Activated CD4-positive, alpha-beta memory T cell treated with anti-CD3 and anti-CD28 coated beads, Interleukin-2, amount 10 ng/mL, durations not matched to agents 7 days and 5 days (primary cell): ENCODE measurements around the gene TMEM30A. TPM values are rescaled to one million over a fixed set of nuclear protein-coding genes. Genes with fewer than 3 reads are reported as not detected.
A peak's percentile ranks its signal among the peaks of the same experiment; 100 is the strongest.

ENCODE experiments used
- CTCF ChIA-PET: fragments of 350-600 bp; sonication (Branson Sonifier 250); formaldehyde crosslinking; loops from one replicate; lab custom pipeline; 2021; ENCODE audit warnings: antibody characterized with exemption, inconsistent platforms; lab: Charles Lee
- POLR2A ChIA-PET: fragments of 350-600 bp; sonication (Branson Sonifier 250); formaldehyde crosslinking; loops from one replicate; lab custom pipeline; 2021; ENCODE audit warnings: antibody characterized with exemption; lab: Charles Lee
- DNase-seq: peaks from one replicate; pipeline ENCODE4 v3.0.0-alpha.2; 2020
- H3K27ac Mint-ChIP-seq: one replicate; pipeline ENCODE4 v1.8.0; 2021; ENCODE audit warnings: mild to moderate bottlenecking, mixed read lengths
- H3K27me3 Mint-ChIP-seq: one replicate; pipeline ENCODE4 v1.8.0; 2021; ENCODE audit warnings: mixed read lengths
- H3K36me3 Mint-ChIP-seq: one replicate; pipeline ENCODE4 v1.8.0; 2021; ENCODE audit warnings: low read depth, mixed read lengths
- H3K4me1 Mint-ChIP-seq: one replicate; pipeline ENCODE4 v1.8.0; 2021; ENCODE audit warnings: mixed read lengths
- H3K4me3 Mint-ChIP-seq: one replicate; pipeline ENCODE4 v1.8.0; 2021; ENCODE audit warnings: mild to moderate bottlenecking, mixed read lengths
- H3K9me3 Mint-ChIP-seq: one replicate; pipeline ENCODE4 v1.8.0; 2021; ENCODE audit warnings: mixed read lengths
- total RNA-seq, 2 experiments: library from RNA; stranded (reverse); gene quantifications; one replicate each; pipeline ENCODE4 v1.2.3, GENCODE V29; 2021

TMEM30A gene
- total RNA-seq, 2 experiments from 2014 or later, result 60.1 to 60.4 TPM

DNA sequence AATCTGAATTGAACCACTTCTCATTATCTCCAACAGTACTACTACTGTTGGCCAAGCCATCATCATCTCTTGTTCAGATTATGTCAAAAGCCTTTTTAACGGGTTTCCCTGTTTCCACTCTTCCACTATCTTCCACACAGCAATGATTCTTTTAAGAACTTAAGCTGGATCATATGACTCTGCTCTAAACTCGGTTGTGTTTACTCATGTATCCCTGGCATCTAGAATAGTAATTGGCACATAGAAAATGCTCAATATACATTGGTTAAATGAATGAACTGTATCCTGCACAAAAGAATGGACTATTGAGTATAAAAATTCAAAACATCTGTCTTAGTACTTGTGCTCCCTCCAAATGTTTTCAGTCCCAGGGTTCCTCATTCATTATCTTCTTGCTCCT, 38.2 kb downstream of the TMEM30A start:
- Mint-ChIP-seq H3K36me3 (peaks cover 7% of the 10 kb centered on the region), H3K4me3 (no peak overlapping the region)
- POLR2A ChIA-PET, result no interaction called here

GRCh38 chr6:75244063-75244584, 40.5 kb downstream of the TMEM30A start:
- H3K27ac Mint-ChIP-seq, result peak overlapping the region; percentile 94
- no peak for DNase-seq
- ChIA-PET CTCF (interaction anchor here (1.1 to 1.8 kb wide), 5 partner anchors 11 to 40 kb away, joined by 4 to 10 read pairs (median 5); partner anchors contain the start of gene TMEM30A), POLR2A (interaction anchor here (0.8 to 3.6 kb wide), 20 partner anchors 9 to 1590 kb away, joined by 3 to 72 read pairs (median 4); partner anchors contain the start of genes SENP6, SLC17A5 and TMEM30A)
- H3K9me3 Mint-ChIP-seq, result no peaks in the 10 kb centered on the region
- peaks cover 15% of the 10 kb centered on the region for H3K27me3 Mint-ChIP-seq
- peaks cover 24% of the 10 kb centered on the region for H3K36me3 Mint-ChIP-seq
- H3K4me1 Mint-ChIP-seq, result peaks cover 34% of the 10 kb centered on the region
- H3K4me3 Mint-ChIP-seq, result peak overlapping the region; percentile 91

More for the DNA sequence above, 38.2 kb downstream of the TMEM30A start:
- Mint-ChIP-seq H3K4me1 (peaks cover 23% of the 10 kb centered on the region), H3K27me3 (peaks cover 15% of the 10 kb centered on the region), H3K9me3 (no peaks in the 10 kb centered on the region), H3K27ac (no peak overlapping the region)
- no peak for DNase-seq
- CTCF ChIA-PET, result no interaction called here

DNA sequence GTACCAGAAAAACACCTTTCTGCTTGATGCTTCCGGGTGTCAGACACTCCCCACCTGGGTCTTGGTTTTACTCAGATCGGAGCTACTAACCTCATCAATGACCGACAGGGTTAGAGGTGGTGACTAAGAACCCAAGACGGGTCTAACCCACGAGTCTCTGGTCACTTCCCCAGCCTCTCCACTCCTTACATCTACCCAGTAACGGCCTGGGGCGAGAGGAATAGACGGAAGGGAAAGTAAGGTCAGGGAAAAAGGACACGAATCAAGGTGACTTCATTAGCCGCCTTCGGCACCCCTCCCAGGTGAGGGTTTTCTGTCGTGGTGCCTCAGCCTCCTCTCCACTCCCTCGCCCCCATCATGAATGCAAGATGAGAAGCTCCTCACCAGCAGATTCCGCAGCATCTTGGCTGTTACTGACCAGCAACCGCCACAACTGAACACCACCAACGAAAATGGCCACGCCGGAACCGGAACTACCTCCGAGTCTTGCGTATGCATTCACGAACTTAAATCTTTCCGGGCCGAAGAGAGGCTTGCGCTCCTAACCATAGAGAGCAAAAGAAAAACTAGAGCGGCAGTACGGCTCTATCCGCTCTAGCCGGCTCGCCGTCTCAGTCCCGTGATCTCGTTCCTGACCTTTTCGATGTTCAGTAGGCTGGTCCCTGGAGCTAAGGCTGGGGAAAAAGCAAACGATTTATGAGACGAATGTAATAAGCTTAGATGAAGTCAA, 41.1 kb downstream of the TMEM30A start, which contains the start of gene COX7A2:
COX7A2 (minus strand) TSS at position 469 of the 730 bp plus-strand sequence; CDS start at position 402, 67 bp downstream.
- H3K4me3 Mint-ChIP-seq, result peak within 1 kb of the TSS; percentile 91
- H3K9me3 Mint-ChIP-seq, result no peaks in the 10 kb centered on the region
- H3K27ac Mint-ChIP-seq, result peak within 1 kb of the TSS; percentile 94
- POLR2A ChIA-PET, result interaction anchor here (0.5 to 3.6 kb wide), 26 partner anchors 9 to 1589 kb away, joined by 3 to 72 read pairs (median 4); partner anchors contain the start of genes SENP6, SLC17A5 and TMEM30A
- DNase-seq, result peak; percentile 90
- peaks cover 29% of the 10 kb centered on the region for H3K36me3 Mint-ChIP-seq
- CTCF ChIA-PET, result interaction anchor here (1.0 to 1.8 kb wide), 6 partner anchors 10 to 41 kb away, joined by 3 to 10 read pairs (median 5); partner anchors contain the start of gene TMEM30A
- peaks cover 15% of the 10 kb centered on the region for H3K27me3 Mint-ChIP-seq
- peaks cover 35% of the 10 kb centered on the region for H3K4me1 Mint-ChIP-seq

GRCh38 chr6:75236630-75237029, 48.0 kb downstream of the TMEM30A start:
- no peak overlapping the region for H3K27ac Mint-ChIP-seq

DNA sequence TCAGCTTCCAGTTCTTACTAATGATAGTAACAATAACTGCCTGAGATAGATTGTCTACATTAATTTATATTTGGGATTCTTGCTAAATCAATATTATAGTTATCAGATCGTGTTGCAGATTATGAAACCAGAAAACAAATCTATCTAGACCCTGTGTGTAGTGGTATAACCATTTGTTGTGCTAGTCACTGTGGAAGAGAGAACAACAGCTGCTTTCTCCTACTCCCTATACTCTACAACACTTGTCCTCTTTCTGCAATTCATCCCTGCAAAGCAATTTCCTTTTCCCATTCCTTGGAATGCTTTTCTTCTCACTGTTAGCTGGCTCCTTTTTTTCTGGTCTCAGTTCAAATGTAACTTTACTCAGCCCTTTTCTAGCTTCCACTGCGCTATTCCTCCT, 49.3 kb downstream of the TMEM30A start:
- ChIA-PET POLR2A (interaction anchor here (1.5 kb wide), 1 partner anchor 8 kb away, joined by 14 read pairs; the partner anchor contains the start of gene COX7A2), CTCF (no interaction called here)
- Mint-ChIP-seq H3K36me3 (peaks cover 31% of the 10 kb centered on the region), H3K27me3 (no peaks in the 10 kb centered on the region), H3K9me3 (no peaks in the 10 kb centered on the region), H3K4me3 (no peak overlapping the region), H3K4me1 (peaks cover 6% of the 10 kb centered on the region), H3K27ac (no peak overlapping the region)
- no peak for DNase-seq

More at GRCh38 chr6:75236630-75237029, 48.0 kb downstream of the TMEM30A start:
- Mint-ChIP-seq H3K36me3 (peaks cover 39% of the 10 kb centered on the region), H3K9me3 (no peaks in the 10 kb centered on the region), H3K27me3 (no peaks in the 10 kb centered on the region), H3K4me3 (no peak overlapping the region), H3K4me1 (peaks cover 15% of the 10 kb centered on the region)
- ChIA-PET CTCF (interaction anchor here (0.6 kb wide), 1 partner anchor 25 kb away, joined by 3 read pairs; no protein-coding TSS in a partner anchor), POLR2A (no interaction called here)
- DNase-seq, result no peak

DNA sequence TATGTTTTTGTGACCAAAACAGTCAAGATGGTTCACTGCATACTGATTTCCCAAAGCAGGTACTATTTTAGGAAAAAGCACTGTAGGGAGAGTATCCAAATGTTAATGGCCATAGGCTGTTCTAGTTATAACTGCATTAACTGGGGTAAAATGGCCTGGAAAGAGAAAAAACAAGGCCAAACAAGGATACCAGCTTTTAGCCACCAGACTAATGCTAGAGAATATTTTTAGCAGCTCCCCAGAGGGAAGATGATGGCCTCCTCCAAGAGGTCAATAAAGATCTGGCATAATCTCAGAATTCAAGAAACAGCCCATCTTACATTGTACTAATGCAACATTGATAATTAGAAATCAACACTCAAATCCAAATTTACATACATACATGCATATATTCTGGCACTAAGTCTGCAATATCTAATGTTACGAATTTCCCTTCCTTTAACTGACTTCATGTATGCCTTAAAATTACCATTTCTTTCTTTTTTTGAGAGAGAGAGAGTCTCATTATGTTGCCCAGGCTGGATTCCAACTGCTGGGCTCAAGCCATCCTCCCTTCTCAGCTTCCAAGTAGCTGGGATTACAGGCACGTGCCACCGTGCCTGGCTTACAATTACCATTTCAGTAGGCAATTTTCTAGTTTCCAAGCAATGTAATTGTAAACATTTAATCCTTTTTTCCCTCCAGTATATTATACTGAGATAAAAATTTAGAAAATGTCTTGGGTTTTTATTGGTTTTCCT, 50.3 kb downstream of the TMEM30A start:
- ChIA-PET CTCF (interaction anchor here (2.0 kb wide), 1 partner anchor 23 kb away, joined by 4 read pairs; no protein-coding TSS in a partner anchor), POLR2A (interaction anchor here (1.1 to 1.5 kb wide), 2 partner anchors 9 to 49 kb away, joined by 3 to 14 read pairs; partner anchors contain the start of gene COX7A2)
- no peaks in the 10 kb centered on the region for H3K27me3 Mint-ChIP-seq
- H3K36me3 Mint-ChIP-seq, result peaks cover 22% of the 10 kb centered on the region
- H3K4me3 Mint-ChIP-seq, result no peak overlapping the region
- no peaks in the 10 kb centered on the region for H3K9me3 Mint-ChIP-seq
- H3K4me1 Mint-ChIP-seq, result peaks cover 4% of the 10 kb centered on the region
- H3K27ac Mint-ChIP-seq, result no peak overlapping the region
- no peak for DNase-seq

GRCh38 chr6:75233092-75233615, 51.4 kb downstream of the TMEM30A start:
- no peak for DNase-seq
- Mint-ChIP-seq H3K36me3 (peaks cover 14% of the 10 kb centered on the region), H3K4me3 (no peak overlapping the region), H3K27me3 (no peaks in the 10 kb centered on the region), H3K9me3 (no peaks in the 10 kb centered on the region), H3K4me1 (peaks cover 1% of the 10 kb centered on the region), H3K27ac (no peak overlapping the region)
- ChIA-PET POLR2A (interaction anchor here (2.2 kb wide), 1 partner anchor 11 kb away, joined by 6 read pairs; the partner anchor contains the start of gene COX7A2), CTCF (interaction anchor here (0.8 to 2.0 kb wide), 2 partner anchors 11 to 22 kb away, joined by 4 to 5 read pairs; partner anchors contain the start of gene COX7A2)

DNA sequence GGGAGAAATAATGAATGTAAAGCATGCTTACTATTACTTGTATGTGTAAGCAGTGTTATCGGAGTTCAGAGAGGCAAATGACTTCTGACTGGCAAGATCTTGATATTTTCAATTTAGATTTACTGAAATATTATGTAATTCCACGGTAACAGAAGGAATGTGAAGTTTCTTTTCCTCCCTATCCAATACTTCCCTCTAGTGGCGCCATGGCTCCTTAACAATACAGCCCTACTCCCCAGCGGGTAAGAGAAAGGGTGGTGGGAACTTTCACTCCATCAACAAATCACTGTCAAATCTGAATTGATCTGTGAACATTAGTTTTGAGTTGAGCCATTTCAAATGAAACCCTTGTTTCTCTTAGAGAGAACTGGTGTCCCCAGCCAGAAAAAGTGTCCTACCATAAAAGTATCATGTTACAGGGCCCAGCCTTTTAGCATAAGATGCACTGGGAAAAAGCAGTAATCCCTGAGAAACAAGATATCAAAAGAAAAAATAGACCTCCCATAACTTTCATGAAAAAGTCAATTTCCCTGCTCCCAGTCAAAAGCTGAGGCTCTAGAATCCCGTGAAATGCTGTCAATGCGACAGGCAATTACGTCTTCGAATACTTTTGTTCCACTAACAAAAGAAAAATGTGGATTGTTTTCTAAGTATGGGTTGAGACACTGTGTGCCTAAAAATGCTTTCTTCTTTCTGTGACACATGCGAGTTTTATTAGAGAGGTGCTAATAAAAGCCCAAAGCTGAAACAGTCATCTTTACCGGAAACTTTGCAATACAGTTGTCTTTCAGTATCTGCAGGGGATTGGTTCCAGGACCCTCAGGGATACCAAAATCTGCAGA, 53.9 kb downstream of the TMEM30A start:
- Mint-ChIP-seq H3K27ac (no peak overlapping the region), H3K9me3 (no peaks in the 10 kb centered on the region), H3K27me3 (no peaks in the 10 kb centered on the region), H3K36me3 (no peaks in the 10 kb centered on the region), H3K4me3 (no peak overlapping the region), H3K4me1 (no peaks in the 10 kb centered on the region)
- DNase-seq, result no peak
- POLR2A ChIA-PET, result interaction anchor here (2.2 kb wide), 1 partner anchor 13 kb away, joined by 6 read pairs; the partner anchor contains the start of gene COX7A2
- CTCF ChIA-PET, result no interaction called here

DNA sequence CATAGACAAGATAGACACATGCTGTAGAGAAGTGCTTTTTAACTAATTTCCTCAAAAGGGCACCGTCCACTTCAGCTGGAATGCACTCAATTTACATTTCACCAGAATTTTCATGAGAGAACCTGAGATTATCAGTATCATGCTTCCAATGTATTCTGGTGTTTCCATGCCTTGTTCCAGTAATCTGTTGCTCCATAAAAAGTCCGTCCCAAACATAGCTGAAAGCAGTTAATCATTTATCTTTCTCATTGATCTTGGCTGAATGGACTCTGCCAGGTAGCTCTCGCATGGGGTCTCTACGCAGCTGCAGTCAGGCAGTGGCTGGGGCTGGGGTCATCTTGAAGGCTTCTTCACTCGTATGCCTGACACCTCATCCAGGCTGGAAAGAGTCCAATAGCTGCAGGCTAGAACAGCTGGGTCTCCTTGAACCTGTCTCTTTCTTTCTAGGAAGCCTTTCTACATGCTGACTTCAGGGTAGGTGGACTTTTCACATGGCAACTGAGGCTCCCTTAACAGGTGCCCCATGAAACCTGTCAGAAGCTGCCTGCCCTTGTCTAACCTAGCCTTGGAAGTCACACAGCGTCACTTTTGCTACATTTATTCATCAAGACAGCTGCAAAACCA, 60.2 kb downstream of the TMEM30A start:
- Mint-ChIP-seq H3K4me3 (no peak overlapping the region), H3K27me3 (peaks cover 9% of the 10 kb centered on the region), H3K9me3 (no peaks in the 10 kb centered on the region), H3K36me3 (no peaks in the 10 kb centered on the region), H3K4me1 (no peaks in the 10 kb centered on the region), H3K27ac (no peak overlapping the region)
- ChIA-PET POLR2A (no interaction called here), CTCF (interaction anchor here (4.8 kb wide), 1 partner anchor 14 kb away, joined by 37 read pairs; no protein-coding TSS in a partner anchor)
- DNase-seq, result no peak

DNA sequence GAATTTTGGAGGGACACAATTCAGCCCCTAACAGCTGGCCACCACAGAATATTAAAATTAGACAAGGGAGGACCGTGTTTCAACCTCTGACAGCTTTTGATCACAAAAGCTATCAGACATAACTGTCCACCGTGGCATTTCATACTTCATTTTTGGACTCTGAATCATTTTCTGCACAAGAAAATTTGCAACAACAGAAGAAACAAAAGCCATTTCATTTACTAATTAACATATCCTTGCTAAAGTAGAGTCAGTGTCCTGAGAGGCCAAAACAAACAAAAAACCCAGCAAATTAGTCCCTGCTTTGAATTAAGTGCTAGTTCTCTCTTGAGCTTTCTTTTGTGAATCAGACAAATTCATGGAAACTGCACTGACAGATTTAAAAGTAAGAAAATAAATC, 61.2 kb downstream of the TMEM30A start:
- H3K27me3 Mint-ChIP-seq, result peaks cover 13% of the 10 kb centered on the region
- H3K4me3 Mint-ChIP-seq, result no peak overlapping the region
- no peak for DNase-seq
- no peak overlapping the region for H3K27ac Mint-ChIP-seq
- CTCF ChIA-PET, result interaction anchor here (4.8 kb wide), 1 partner anchor 13 kb away, joined by 37 read pairs; no protein-coding TSS in a partner anchor
- POLR2A ChIA-PET, result no interaction called here
- H3K4me1 Mint-ChIP-seq, result no peaks in the 10 kb centered on the region
- H3K36me3 Mint-ChIP-seq, result no peaks in the 10 kb centered on the region
- H3K9me3 Mint-ChIP-seq, result no peaks in the 10 kb centered on the region

DNA sequence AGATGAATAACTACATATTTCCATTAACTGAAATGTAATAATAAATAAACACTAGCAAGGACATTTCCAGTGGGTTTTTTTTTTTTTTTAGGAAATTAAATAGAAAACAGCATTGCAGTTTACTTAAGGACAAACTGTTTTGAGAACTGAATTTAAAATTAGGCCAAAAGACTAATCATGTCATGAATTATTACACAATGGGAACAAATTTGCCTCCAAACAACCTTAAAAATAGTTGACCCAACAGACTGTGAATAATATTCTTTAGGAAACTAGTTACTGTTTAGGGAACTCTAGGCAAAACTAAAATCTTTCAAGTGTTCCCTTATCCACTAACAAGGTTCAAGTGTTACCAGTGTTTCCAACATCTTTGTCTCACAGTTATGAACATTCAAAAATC, 62.3 kb downstream of the TMEM30A start:
- Mint-ChIP-seq H3K27ac (no peak overlapping the region), H3K4me1 (no peaks in the 10 kb centered on the region), H3K9me3 (no peaks in the 10 kb centered on the region), H3K36me3 (no peaks in the 10 kb centered on the region), H3K4me3 (no peak overlapping the region), H3K27me3 (peaks cover 16% of the 10 kb centered on the region)
- CTCF ChIA-PET, result no interaction called here
- POLR2A ChIA-PET, result no interaction called here
- no peak for DNase-seq
